Fibroblast of lung (primary cell): ENCODE measurements around the gene CHMP4A. TPM values are rescaled to one million over a fixed set of nuclear protein-coding genes. Genes with fewer than 3 reads are reported as not detected.

Experiments used
- DNase-seq, 2 donors: peaks; one replicate each; pipeline versions ENCODE4 v3.0.0 to v3.0.0-alpha.2; 2010; ENCODE audit warnings: low read depth in 2 of 2
- H2AFZ ChIP-seq: 2 replicates; pipeline ENCODE4 v1.5.1; 2012; ENCODE audit warnings: low read length, control low read depth, inconsistent platforms
- H3K27ac ChIP-seq: 2 replicates; pipeline ENCODE4 v1.5.1; 2011; ENCODE audit warnings: low read length, control low read depth; ENCODE audit not compliant: insufficient read depth
- H3K27me3 ChIP-seq: 2 replicates; pipeline ENCODE4 v1.5.1; 2011; ENCODE audit warnings: mild to moderate bottlenecking, low read length; ENCODE audit not compliant: control insufficient read depth, insufficient read depth
- H3K36me3 ChIP-seq: 2 replicates; pipeline ENCODE4 v1.5.1; 2011; ENCODE audit warnings: low read length; ENCODE audit not compliant: control insufficient read depth, insufficient read depth
- H3K4me1 ChIP-seq: 2 replicates; pipeline ENCODE4 v1.5.1; 2011; ENCODE audit warnings: low read length; ENCODE audit not compliant: control insufficient read depth, insufficient read depth; ENCODE audit errors: extremely low read depth
- H3K4me2 ChIP-seq: 2 replicates; pipeline ENCODE4 v1.5.1; 2011; ENCODE audit warnings: low read length, control low read depth; ENCODE audit not compliant: insufficient read depth; ENCODE audit errors: extremely low read depth
- H3K4me3 ChIP-seq, 4 experiments: fragments of 200-600 bp in 1 of 4; sonication (generic) in 1 of 4; replicated peaks in 1 of 4; 2 replicates each; pipeline ENCODE4 v1.5.1; 2011 to 2016; ENCODE audit warnings: low read length in 4 of 4, low read depth in 3 of 4, mild to moderate bottlenecking in 3 of 4, control low read depth in 2 of 4, inconsistent platforms in 1 of 4, mixed read lengths in 1 of 4; ENCODE audit not compliant: insufficient read depth in 1 of 4; ENCODE audit errors: control extremely low read depth in 1 of 4
- H3K79me2 ChIP-seq: 2 replicates; pipeline ENCODE4 v1.5.1; 2012; ENCODE audit warnings: mild to moderate bottlenecking, low read length, inconsistent platforms; ENCODE audit not compliant: control insufficient read depth, insufficient read depth
- H3K9ac ChIP-seq: 2 replicates; pipeline ENCODE4 v1.5.1; 2011; ENCODE audit warnings: mild to moderate bottlenecking, low read length, control low read depth; ENCODE audit not compliant: insufficient read depth
- H3K9me3 ChIP-seq: 2 replicates; pipeline ENCODE4 v1.5.1; 2012; ENCODE audit warnings: low read depth, low read length; ENCODE audit not compliant: control insufficient read depth, insufficient read depth
- H4K20me1 ChIP-seq: 2 replicates; pipeline ENCODE4 v1.5.1; 2011; ENCODE audit warnings: low read length; ENCODE audit not compliant: control insufficient read depth, insufficient read depth; ENCODE audit errors: extremely low read depth
- EZH2 ChIP-seq: IDR thresholded peaks from 2 replicates; pipeline ENCODE4 v1.5.1; 2012; ENCODE audit warnings: low read length, control low read depth, mild to moderate bottlenecking; ENCODE audit errors: missing control alignments
- polyA plus RNA-seq, 2 donors: library from polyadenylated mRNA; depleted of rRNA in 1 of 2; stranded (reverse) in 1 of 2; unstranded in 1 of 2; fragments of >200 nt; gene quantifications; 2 replicates each; pipeline ENCODE4 v1.2.1, GENCODE V29; 2011 to 2012; ENCODE audit warnings: missing spikeins in 1 of 2
- total RNA-seq: library from RNA; depleted of rRNA; stranded (reverse); fragments of >200 nt; gene quantifications from 2 replicates; pipeline ENCODE4 v1.2.1, GENCODE V29; 2014
- TF ChIP-seq, protein P1 (sequence below), 2 donors: IDR thresholded peaks in 1 of 2; conservative IDR thresholded peaks in 1 of 2; 1 replicate in 1 of 2; 2 replicates in 1 of 2; pipeline ENCODE4 v1.5.1; 2011 to 2012; ENCODE audit warnings: low read length in 2 of 2, control low read depth in 1 of 2, inconsistent platforms in 1 of 2, low read depth in 1 of 2, mild to moderate bottlenecking in 1 of 2

Gene CHMP4A
- total and polyA plus RNA-seq, 2 donors (not counting 1 experiment from before 2014, with no cell fraction given), result 22.1 to 96.8 TPM

DNA sequence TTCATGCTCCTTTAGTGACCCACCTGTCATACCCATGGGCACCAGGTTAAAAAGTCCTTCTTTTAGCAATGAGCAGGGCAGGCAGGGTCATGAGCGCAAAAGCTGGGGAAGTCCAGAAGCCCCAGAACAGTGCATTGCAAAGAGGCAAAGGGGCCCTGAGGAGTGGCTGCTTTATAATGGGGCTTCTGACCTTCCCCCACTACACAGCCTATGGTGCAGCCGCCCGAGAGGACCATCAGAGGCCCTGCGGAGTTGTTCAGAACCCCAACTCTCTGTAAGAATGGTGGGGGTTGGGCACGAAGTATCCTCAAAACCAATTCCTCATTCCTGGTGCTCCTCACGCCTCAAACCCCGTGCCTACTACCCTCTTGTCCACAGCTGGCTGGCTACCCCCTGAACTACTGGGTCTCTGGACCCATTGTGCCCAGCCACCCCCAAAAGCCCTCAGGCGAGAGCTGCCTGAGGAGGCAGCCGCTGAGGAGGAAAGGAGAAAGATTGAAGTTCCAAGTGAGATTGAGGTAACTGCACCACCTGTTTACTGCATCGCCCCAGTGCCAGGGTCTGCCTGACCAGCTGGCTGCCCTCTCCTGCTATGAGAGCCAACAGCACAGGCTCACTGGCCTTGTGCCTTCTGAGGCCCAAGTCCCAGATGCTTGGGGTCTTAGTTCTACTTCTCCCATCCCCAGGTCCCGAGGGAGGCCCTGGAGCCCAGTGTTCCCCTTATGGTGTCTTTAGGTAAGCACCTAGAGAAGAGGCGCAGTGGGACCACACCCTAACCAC, 34.7 kb downstream of the CHMP4A start:
- Histone ChIP-seq H4K20me1 (no peaks in the 10 kb centered on the region), H3K36me3 (peaks cover 34% of the 10 kb centered on the region)
- DNase-seq, result no peak

DNA sequence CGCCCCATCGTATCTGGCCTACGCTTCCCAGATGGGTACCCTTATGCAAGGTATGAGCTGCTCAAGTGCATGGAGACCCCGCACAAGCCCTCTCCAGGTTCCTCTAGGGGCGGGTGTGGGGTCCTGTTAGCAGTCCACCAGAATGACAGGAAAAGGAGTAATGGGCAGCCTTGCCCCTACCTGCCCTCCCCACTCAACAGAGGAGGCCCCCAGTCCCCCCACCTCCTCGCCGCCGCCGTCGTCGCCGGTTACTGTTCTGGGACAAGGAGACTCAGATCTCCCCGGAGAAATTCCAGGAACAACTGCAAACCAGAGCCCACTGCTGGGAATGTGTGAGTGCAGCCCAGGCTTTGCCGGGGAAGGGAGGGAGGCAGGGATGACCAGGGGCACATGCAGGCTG, 35.4 kb downstream of the CHMP4A start:
- no peak overlapping the region for H3K9ac ChIP-seq
- no peak for TF ChIP-seq EZH2
- H2AFZ ChIP-seq, result no peak overlapping the region
- DNase-seq, result no peak
- H3K4me3 ChIP-seq, result no peak overlapping the region
- no peaks in the 10 kb centered on the region for H3K9me3 ChIP-seq
- H3K4me2 ChIP-seq, result no peak overlapping the region
- no peaks in the 10 kb centered on the region for H3K79me2 ChIP-seq
- H3K36me3 ChIP-seq, result peaks cover 34% of the 10 kb centered on the region
- no peak overlapping the region for H3K27ac ChIP-seq
- no peaks in the 10 kb centered on the region for H4K20me1 ChIP-seq
- no peaks in the 10 kb centered on the region for H3K27me3 ChIP-seq
- no peaks in the 10 kb centered on the region for H3K4me1 ChIP-seq

More for the DNA sequence above, 34.7 kb downstream of the CHMP4A start:
- no peaks in the 10 kb centered on the region for H3K27me3 ChIP-seq
- no peaks in the 10 kb centered on the region for H3K79me2 ChIP-seq
- no peak overlapping the region for H3K9ac ChIP-seq
- H3K9me3 ChIP-seq, result no peaks in the 10 kb centered on the region
- H3K4me2 ChIP-seq, result no peak overlapping the region
- no peak for TF ChIP-seq EZH2
- TF ChIP-seq, protein P1, sequence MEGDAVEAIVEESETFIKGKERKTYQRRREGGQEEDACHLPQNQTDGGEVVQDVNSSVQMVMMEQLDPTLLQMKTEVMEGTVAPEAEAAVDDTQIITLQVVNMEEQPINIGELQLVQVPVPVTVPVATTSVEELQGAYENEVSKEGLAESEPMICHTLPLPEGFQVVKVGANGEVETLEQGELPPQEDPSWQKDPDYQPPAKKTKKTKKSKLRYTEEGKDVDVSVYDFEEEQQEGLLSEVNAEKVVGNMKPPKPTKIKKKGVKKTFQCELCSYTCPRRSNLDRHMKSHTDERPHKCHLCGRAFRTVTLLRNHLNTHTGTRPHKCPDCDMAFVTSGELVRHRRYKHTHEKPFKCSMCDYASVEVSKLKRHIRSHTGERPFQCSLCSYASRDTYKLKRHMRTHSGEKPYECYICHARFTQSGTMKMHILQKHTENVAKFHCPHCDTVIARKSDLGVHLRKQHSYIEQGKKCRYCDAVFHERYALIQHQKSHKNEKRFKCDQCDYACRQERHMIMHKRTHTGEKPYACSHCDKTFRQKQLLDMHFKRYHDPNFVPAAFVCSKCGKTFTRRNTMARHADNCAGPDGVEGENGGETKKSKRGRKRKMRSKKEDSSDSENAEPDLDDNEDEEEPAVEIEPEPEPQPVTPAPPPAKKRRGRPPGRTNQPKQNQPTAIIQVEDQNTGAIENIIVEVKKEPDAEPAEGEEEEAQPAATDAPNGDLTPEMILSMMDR (conservative IDR thresholded peaks at IDR 0.05 in 1 of 2, IDR thresholded peaks at IDR 0.05 in 1 of 2; ENCODE audit: low read depth in 1 of 2, low read length in 2 of 2), result no peak
- H3K4me3 ChIP-seq, result no peak overlapping the region
- H3K4me1 ChIP-seq, result no peaks in the 10 kb centered on the region
- no peak overlapping the region for H3K27ac ChIP-seq
- H2AFZ ChIP-seq, result no peak overlapping the region

DNA sequence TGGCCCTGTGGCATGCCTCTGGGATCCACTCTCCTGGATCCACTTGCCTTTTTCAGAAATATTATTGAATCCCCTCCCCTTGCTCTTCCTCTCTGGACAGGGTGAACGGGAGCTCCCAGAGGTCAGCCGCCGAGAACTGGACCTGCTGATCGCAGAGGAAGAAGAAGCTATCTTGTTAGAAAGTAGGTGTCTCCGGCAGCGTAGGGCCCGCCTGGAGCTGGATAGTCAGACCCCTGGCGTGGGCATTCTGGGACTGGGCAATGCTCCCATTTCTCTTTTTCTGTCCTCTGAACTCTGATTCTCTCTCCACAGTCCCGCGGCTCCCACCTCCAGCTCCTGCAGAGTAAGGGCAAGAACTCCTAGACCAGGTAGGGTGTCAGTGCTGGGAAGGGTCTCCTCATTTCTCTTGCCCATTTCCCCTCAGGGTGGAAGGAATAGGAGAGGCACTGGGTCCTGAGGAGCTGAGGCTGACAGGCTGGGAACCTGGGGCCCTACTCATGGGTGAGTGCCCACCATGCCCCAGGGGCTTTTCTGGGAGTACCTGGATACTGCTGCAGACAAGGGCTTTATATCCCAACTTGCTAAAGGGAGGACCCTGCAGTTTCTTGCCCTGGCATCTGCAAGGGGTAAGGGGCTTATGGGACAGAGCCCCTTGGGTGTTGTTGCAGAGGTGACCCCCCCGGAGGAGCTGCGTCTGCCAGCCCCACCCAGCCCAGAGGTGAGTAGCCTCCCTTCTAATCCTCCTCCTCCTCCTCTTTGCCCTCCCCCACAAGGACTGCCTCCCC, 36.1 kb downstream of the CHMP4A start:
- H3K27ac ChIP-seq, result no peak overlapping the region
- peaks cover 33% of the 10 kb centered on the region for H3K36me3 ChIP-seq
- H3K4me1 ChIP-seq, result no peaks in the 10 kb centered on the region
- no peak for DNase-seq
- no peaks in the 10 kb centered on the region for H3K79me2 ChIP-seq
- no peak overlapping the region for H2AFZ ChIP-seq
- H3K9me3 ChIP-seq, result no peaks in the 10 kb centered on the region
- no peaks in the 10 kb centered on the region for H4K20me1 ChIP-seq
- no peak overlapping the region for H3K4me2 ChIP-seq
- no peak overlapping the region for H3K9ac ChIP-seq
- no peak overlapping the region for H3K4me3 ChIP-seq
- no peak for TF ChIP-seq EZH2
- TF ChIP-seq, protein P1 (conservative IDR thresholded peaks at IDR 0.05 in 1 of 2, IDR thresholded peaks at IDR 0.05 in 1 of 2; ENCODE audit: low read depth in 1 of 2, low read length in 2 of 2), result no peak
- H3K27me3 ChIP-seq, result no peaks in the 10 kb centered on the region
